Esophagus squamous epithelium (tissue), 5 donors: ENCODE results near the gene KIAA1586. TPM values are rescaled to one million over a fixed set of nuclear protein-coding genes. Genes with fewer than 3 reads are reported as not detected.

Source experiments
- DNase-seq: peaks from one replicate; lab custom pipeline; 2025; lab: John Stamatoyannopoulos, UW
- H3K27ac ChIP-seq, 4 donors: fragments of 200-600 bp; sonication (generic); one replicate each; pipeline ENCODE4 v1.5.1; 2016 to 2019; ENCODE audit warnings: mild to moderate bottlenecking in 1 of 4
- H3K27me3 ChIP-seq, 4 donors: fragments of 200-600 bp; sonication (generic); 1 replicate in 3 of 4; 2 replicates in 1 of 4; pipeline versions ENCODE4 v1.5.1 to v1.6.0; 2017 to 2021; ENCODE audit warnings: antibody characterized with exemption in 1 of 4
- H3K36me3 ChIP-seq, 3 donors: fragments of 200-600 bp; sonication (generic); one replicate each; pipeline ENCODE4 v1.5.1; 2016 to 2019
- H3K4me1 ChIP-seq, 3 donors: fragments of 200-600 bp; sonication (generic); one replicate each; pipeline ENCODE4 v1.5.1; 2017 to 2019
- H3K4me3 ChIP-seq, 4 donors: fragments of 200-600 bp; sonication (generic); 1 replicate in 3 of 4; 2 replicates in 1 of 4; pipeline ENCODE4 v1.5.1; 2016 to 2019; ENCODE audit warnings: mild to moderate bottlenecking in 2 of 4, moderate library complexity in 1 of 4
- H3K9me3 ChIP-seq, 3 donors: fragments of 200-600 bp; sonication (generic); one replicate each; pipeline ENCODE4 v1.5.1; 2016 to 2019
- CTCF ChIP-seq, 6 experiments: fragments of 450-650 bp in 4 of 6; fragments of 200-600 bp in 2 of 6; sonication (generic) in 2 of 6; IDR thresholded peaks; one replicate each; pipeline ENCODE4 v1.5.1; 2016 to 2019; ENCODE audit warnings: antibody characterized with exemption in 6 of 6, mild to moderate bottlenecking in 4 of 6, moderate library complexity in 4 of 6
- POLR2A ChIP-seq, 4 donors: fragments of 450-650 bp; IDR thresholded peaks; one replicate each; pipeline ENCODE4 v1.6.1; 2017; ENCODE audit warnings: antibody characterized with exemption in 4 of 4, mild to moderate bottlenecking in 4 of 4, moderate library complexity in 3 of 4
- WGBS, 2 donors: methylation state at CpG; one replicate each; pipeline ENCODE4 v1.1.5; 2018; 5-methylcytosine and 5-hydroxymethylcytosine counted together
- intact Hi-C: fragments of 100-400 bp; cut with DNase I; formaldehyde crosslinking; loops from one replicate; pipeline ENCODE4 v1.15.0; 2022
- total RNA-seq, 4 donors: library from RNA; depleted of rRNA; stranded (reverse); fragments of >200 nt; gene quantifications; one replicate each; pipeline ENCODE4 v1.1.0, GENCODE V29; 2016
- donor health status: DM: yes; HTN: yes; CAD: no.

The KIAA1586 gene
- total RNA-seq, 4 donors from 2014 or later = 1.6 to 7.6 (median 4.2) TPM

- H3K36me3 ChIP-seq = peaks cover 0 to 31% (median 9%) of the 10 kb centered on the region in 3 donors
- TF ChIP-seq CTCF (IDR thresholded peaks at IDR 0.05) = no peak
- H3K27me3 ChIP-seq = no peaks in the 10 kb centered on the region
- 66 to 67% methylated on average over 5 of the region's 5 CpGs for WGBS, 2 donors
- intact Hi-C loops = no loop called here
- no peak overlapping the region for H3K27ac ChIP-seq
- H3K4me1 ChIP-seq = peaks cover 0 to 17% (median 0%) of the 10 kb centered on the region in 3 donors
- DNase-seq = no peak
- H3K4me3 ChIP-seq = no peak overlapping the region
- H3K9me3 ChIP-seq = no peaks in the 10 kb centered on the region
These were observed 2.1 kb downstream of the KIAA1586 start for GRCh38 chr6:57048577-57048976.

GRCh38 chr6:57063847-57064246, 17.4 kb downstream of the KIAA1586 start:
- Histone ChIP-seq H3K27me3 (no peaks in the 10 kb centered on the region), H3K4me3 (no peak overlapping the region), H3K36me3 (peaks cover 0 to 61% (median 0%) of the 10 kb centered on the region in 3 donors), H3K9me3 (no peaks in the 10 kb centered on the region), H3K27ac (no peak overlapping the region), H3K4me1 (no peaks in the 10 kb centered on the region)
- no peak for DNase-seq
- intact Hi-C loops = no loop called here
- 87 to 91% methylated on average over 3 of the region's 3 CpGs for WGBS, 2 donors
- TF ChIP-seq CTCF (IDR thresholded peaks at IDR 0.05) (no peak), POLR2A (IDR thresholded peaks at IDR 0.05) (no peak)

GRCh38 chr6:57064809-57065208, 18.3 kb downstream of the KIAA1586 start:
- Histone ChIP-seq H3K4me1 (no peaks in the 10 kb centered on the region), H3K4me3 (no peak overlapping the region), H3K27me3 (no peaks in the 10 kb centered on the region), H3K36me3 (peaks cover 0 to 53% (median 0%) of the 10 kb centered on the region in 3 donors), H3K9me3 (no peaks in the 10 kb centered on the region), H3K27ac (no peak overlapping the region)
- no peak for DNase-seq
- WGBS, 2 donors = 63 to 78% methylated on average over 1 of the region's 1 CpG
- intact Hi-C loops = no loop called here
- TF ChIP-seq CTCF (IDR thresholded peaks at IDR 0.05) (no peak), POLR2A (IDR thresholded peaks at IDR 0.05) (no peak)

GRCh38 chr6:57068061-57068460, 21.6 kb downstream of the KIAA1586 start:
- intact Hi-C loops = no loop called here
- H3K27ac ChIP-seq = no peak overlapping the region
- no peaks in the 10 kb centered on the region for H3K4me1 ChIP-seq
- WGBS, 2 donors = 90 to 100% methylated on average over 1 of the region's 1 CpG
- no peaks in the 10 kb centered on the region for H3K9me3 ChIP-seq
- TF ChIP-seq CTCF (IDR thresholded peaks at IDR 0.05) (no peak), POLR2A (IDR thresholded peaks at IDR 0.05) (no peak)
- no peak for DNase-seq
- H3K27me3 ChIP-seq = no peaks in the 10 kb centered on the region
- peaks cover 0 to 22% (median 0%) of the 10 kb centered on the region in 3 donors for H3K36me3 ChIP-seq
- no peak overlapping the region for H3K4me3 ChIP-seq

- H3K9me3 ChIP-seq = no peaks in the 10 kb centered on the region
- TF ChIP-seq CTCF (IDR thresholded peaks at IDR 0.05) = no peak
- no peak for TF ChIP-seq POLR2A (IDR thresholded peaks at IDR 0.05)
- DNase-seq = no peak
- intact Hi-C loops = no loop called here
- H3K36me3 ChIP-seq = peaks cover 0 to 13% (median 0%) of the 10 kb centered on the region in 3 donors
- WGBS, 2 donors = 80 to 82% methylated on average over 4 of the region's 4 CpGs
- H3K4me1 ChIP-seq = no peaks in the 10 kb centered on the region
- H3K4me3 ChIP-seq = no peak overlapping the region
- no peaks in the 10 kb centered on the region for H3K27me3 ChIP-seq
- H3K27ac ChIP-seq = no peak overlapping the region
These were observed 22.7 kb downstream of the KIAA1586 start for GRCh38 chr6:57069228-57069627.
